HL-60 (cell line): ENCODE data around the gene MTX3.

ENCODE experiments used
- DNase-seq, 2 experiments: peaks; one replicate each; pipeline ENCODE4 v3.0.0-alpha.2; 2010 to 2020; ENCODE audit warnings: low read depth in 1 of 2, low spot score in 1 of 2
- H3K27ac ChIP-seq: fragments of 250-450 bp; sonication (Bioruptor Pico); replicated peaks from 2 replicates; pipeline ENCODE4 v1.5.1; 2020; ENCODE audit warnings: mild to moderate bottlenecking, moderate library complexity
- H3K27me3 ChIP-seq: fragments of 250-450 bp; sonication (Bioruptor Pico); 2 replicates; pipeline ENCODE4 v1.5.1; 2021; ENCODE audit warnings: mild to moderate bottlenecking, moderate library complexity; ENCODE audit not compliant: insufficient read depth, poor library complexity, severe bottlenecking
- H3K4me3 ChIP-seq: replicated peaks from 2 replicates; pipeline ENCODE4 v1.5.1; 2011; ENCODE audit warnings: mild to moderate bottlenecking, control low read depth, low read length; ENCODE audit not compliant: insufficient read depth
- CTCF ChIP-seq: IDR thresholded peaks from one replicate; pipeline ENCODE4 v1.5.1; 2011; ENCODE audit warnings: low read length, control low read depth, inconsistent platforms; ENCODE audit not compliant: insufficient read depth
- GABPA ChIP-seq: IDR thresholded peaks from 2 replicates; pipeline ENCODE4 v1.6.1; 2012; ENCODE audit warnings: low read depth
- POLR2AphosphoS5 ChIP-seq: IDR thresholded peaks from 2 replicates; pipeline ENCODE4 v1.6.1; 2012; ENCODE audit warnings: low read depth
- REST ChIP-seq: IDR thresholded peaks from 2 replicates; pipeline ENCODE4 v1.6.1; 2012; ENCODE audit warnings: low read depth; ENCODE audit not compliant: insufficient replicate concordance
- SPI1 ChIP-seq: IDR thresholded peaks from 2 replicates; pipeline ENCODE4 v1.6.1; 2012; ENCODE audit warnings: low read depth, mild to moderate bottlenecking, borderline replicate concordance

MTX3 gene

GRCh38 chr5:80026841-80027240, 35.8 kb upstream of the MTX3 start:
- no peak for TF ChIP-seq SPI1
- Histone ChIP-seq H3K4me3 (no peak overlapping the region), H3K27me3 (no peaks in the 10 kb centered on the region), H3K27ac (no peak overlapping the region)
- DNase-seq: no peak

GRCh38 chr5:80025069-80025468, 34.0 kb upstream of the MTX3 start:
- H3K4me3 ChIP-seq: no peak overlapping the region
- no peak overlapping the region for H3K27ac ChIP-seq
- no peaks in the 10 kb centered on the region for H3K27me3 ChIP-seq
- DNase-seq: no peak
- TF ChIP-seq POLR2AphosphoS5 (no peak), REST (no peak), CTCF (no peak), GABPA (no peak), SPI1 (no peak)

GRCh38 chr5:80010754-80011392, 19.8 kb upstream of the MTX3 start:
- H3K27me3 ChIP-seq: no peaks in the 10 kb centered on the region
- no peak for DNase-seq
- no peak overlapping the region for H3K4me3 ChIP-seq
- H3K27ac ChIP-seq: no peak overlapping the region
- TF ChIP-seq SPI1 (no peak), POLR2AphosphoS5 (no peak), CTCF (no peak), GABPA (no peak), REST (no peak)

GRCh38 chr5:80008995-80009765, 18.1 kb upstream of the MTX3 start:
- no peaks in the 10 kb centered on the region for H3K27me3 ChIP-seq
- no peak overlapping the region for H3K4me3 ChIP-seq
- DNase-seq: no peak
- TF ChIP-seq REST: no peak
- no peak overlapping the region for H3K27ac ChIP-seq
